ENCODE results near the gene MPEG1. TPM values are rescaled to one million over a fixed set of nuclear protein-coding genes. Genes with fewer than 3 reads are reported as not detected.

MPEG1 gene
- polyA plus RNA-seq, 2 of the 4 experiments (the other 2 are of a cell fraction), result not detected

DNA sequence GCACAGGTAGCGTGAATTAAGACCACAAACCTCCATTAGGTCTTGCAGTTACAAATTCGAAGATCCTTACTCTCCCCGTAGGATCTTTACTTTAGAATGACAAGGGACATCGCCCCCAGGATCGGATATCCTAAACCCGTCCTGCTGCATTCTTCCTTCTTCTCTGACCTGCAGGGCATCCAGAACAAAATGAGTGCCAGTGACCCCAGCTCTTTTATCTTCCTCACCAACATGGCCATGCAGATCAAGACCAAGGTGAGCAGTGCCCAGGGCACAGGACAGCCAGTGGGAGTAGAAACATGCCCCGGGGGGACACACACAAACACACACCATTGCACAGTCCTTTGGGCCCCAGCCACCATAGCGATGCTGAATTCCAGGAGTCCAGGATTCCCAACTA lies 42.6 kb upstream of the MPEG1 start:
- POLR2A ChIA-PET, result no interaction called here
- Histone ChIP-seq H3K4me1 (no peaks in the 10 kb centered on the region), H3K4me2 (no peak overlapping the region), H3K9me3 (no peaks in the 10 kb centered on the region), H3K4me3 (no peak overlapping the region), H3K27ac (no peak overlapping the region)
- WGBS (ENCODE audit: missing lambda C conversion rate), result 39% methylated on average over 8 of the region's 8 CpGs
- no peak for TF ChIP-seq RAD21 (conservative IDR thresholded peaks at IDR 0.05 in 1 of 2, IDR thresholded peaks at IDR 0.05 in 1 of 2)
- TF ChIP-seq, protein P1, sequence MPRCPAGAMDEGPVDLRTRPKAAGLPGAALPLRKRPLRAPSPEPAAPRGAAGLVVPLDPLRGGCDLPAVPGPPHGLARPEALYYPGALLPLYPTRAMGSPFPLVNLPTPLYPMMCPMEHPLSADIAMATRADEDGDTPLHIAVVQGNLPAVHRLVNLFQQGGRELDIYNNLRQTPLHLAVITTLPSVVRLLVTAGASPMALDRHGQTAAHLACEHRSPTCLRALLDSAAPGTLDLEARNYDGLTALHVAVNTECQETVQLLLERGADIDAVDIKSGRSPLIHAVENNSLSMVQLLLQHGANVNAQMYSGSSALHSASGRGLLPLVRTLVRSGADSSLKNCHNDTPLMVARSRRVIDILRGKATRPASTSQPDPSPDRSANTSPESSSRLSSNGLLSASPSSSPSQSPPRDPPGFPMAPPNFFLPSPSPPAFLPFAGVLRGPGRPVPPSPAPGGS (IDR thresholded peaks at IDR 0.05), result no peak
- no peak for TF ChIP-seq HEYL (CRISPR knock-in tag; IDR thresholded peaks at IDR 0.05)
- no peak for TF ChIP-seq CBX2 (IDR thresholded peaks at IDR 0.05; ENCODE audit: borderline replicate concordance, low read depth)
- TF ChIP-seq ZSCAN20 (CRISPR knock-in tag; IDR thresholded peaks at IDR 0.05), result no peak
- TF ChIP-seq, protein P2, sequence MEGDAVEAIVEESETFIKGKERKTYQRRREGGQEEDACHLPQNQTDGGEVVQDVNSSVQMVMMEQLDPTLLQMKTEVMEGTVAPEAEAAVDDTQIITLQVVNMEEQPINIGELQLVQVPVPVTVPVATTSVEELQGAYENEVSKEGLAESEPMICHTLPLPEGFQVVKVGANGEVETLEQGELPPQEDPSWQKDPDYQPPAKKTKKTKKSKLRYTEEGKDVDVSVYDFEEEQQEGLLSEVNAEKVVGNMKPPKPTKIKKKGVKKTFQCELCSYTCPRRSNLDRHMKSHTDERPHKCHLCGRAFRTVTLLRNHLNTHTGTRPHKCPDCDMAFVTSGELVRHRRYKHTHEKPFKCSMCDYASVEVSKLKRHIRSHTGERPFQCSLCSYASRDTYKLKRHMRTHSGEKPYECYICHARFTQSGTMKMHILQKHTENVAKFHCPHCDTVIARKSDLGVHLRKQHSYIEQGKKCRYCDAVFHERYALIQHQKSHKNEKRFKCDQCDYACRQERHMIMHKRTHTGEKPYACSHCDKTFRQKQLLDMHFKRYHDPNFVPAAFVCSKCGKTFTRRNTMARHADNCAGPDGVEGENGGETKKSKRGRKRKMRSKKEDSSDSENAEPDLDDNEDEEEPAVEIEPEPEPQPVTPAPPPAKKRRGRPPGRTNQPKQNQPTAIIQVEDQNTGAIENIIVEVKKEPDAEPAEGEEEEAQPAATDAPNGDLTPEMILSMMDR (IDR thresholded peaks at IDR 0.05), result no peak
- no peak for TF ChIP-seq TFCP2L1 (CRISPR knock-in tag; IDR thresholded peaks at IDR 0.05)
- no peak for TF ChIP-seq JUNB (IDR thresholded peaks at IDR 0.05)
- no peak for DNase-seq (ENCODE audit: low read depth in 1 of 2, low spot score in 1 of 2)
- ATAC-seq, result no peak
- CTCF ChIA-PET, result no interaction called here
- no peak for FAIRE-seq

DNA sequence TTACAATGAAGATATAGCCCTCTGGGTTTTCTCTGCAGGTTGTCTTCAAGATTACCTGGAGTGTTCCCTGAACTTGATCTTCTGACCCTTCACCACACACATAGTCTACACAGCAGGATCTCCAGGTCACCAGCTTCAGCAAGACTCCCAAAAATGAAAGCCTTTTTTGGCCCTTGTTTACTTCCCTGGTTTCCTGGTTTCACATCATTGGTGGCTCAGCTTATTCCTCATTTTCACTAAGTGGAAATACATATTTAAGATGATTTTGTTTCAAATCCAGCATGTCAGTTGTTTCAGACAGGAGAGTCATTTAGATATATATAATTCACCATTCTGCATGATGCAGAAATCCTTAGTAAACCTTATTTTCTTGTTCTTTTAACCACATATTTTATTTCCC lies 41.6 kb upstream of the MPEG1 start:
- ATAC-seq (no peak), FAIRE-seq (no peak), DNase-seq (ENCODE audit: low read depth in 1 of 2, low spot score in 1 of 2) (no peak)
- no peaks in the 10 kb centered on the region for H3K4me1 ChIP-seq
- H3K4me3 ChIP-seq, result no peak overlapping the region
- POLR2A ChIA-PET, result no interaction called here
- H3K4me2 ChIP-seq, result no peak overlapping the region
- H3K27ac ChIP-seq, result no peak overlapping the region
- no peaks in the 10 kb centered on the region for H3K9me3 ChIP-seq
- CTCF ChIA-PET, result no interaction called here
- TF ChIP-seq NR3C1 (IDR thresholded peaks at IDR 0.05) (no peak), ZSCAN20 (CRISPR knock-in tag; IDR thresholded peaks at IDR 0.05) (no peak), ESRRA (IDR thresholded peaks at IDR 0.05; ENCODE audit: borderline replicate concordance, low read length) (no peak), MAZ (IDR thresholded peaks at IDR 0.05; ENCODE audit: borderline replicate concordance, low read depth, low read length) (no peak), JUN (IDR thresholded peaks at IDR 0.05) (no peak), CBX8 (IDR thresholded peaks at IDR 0.05) (no peak), TP53 (CRISPR knock-in tag; IDR thresholded peaks at IDR 0.05) (no peak), RAD21 (conservative IDR thresholded peaks at IDR 0.05 in 1 of 2, IDR thresholded peaks at IDR 0.05 in 1 of 2) (no peak), CHD2 (IDR thresholded peaks at IDR 0.05; ENCODE audit: low read length, partially characterized antibody) (no peak), CHD4 (IDR thresholded peaks at IDR 0.05; ENCODE audit: borderline replicate concordance) (no peak), SMC3 (IDR thresholded peaks at IDR 0.05) (no peak), RNF2 (IDR thresholded peaks at IDR 0.05; ENCODE audit: borderline replicate concordance, low read depth) (no peak), ZC3H11A (IDR thresholded peaks at IDR 0.05) (no peak), HOXB5 (CRISPR knock-in tag; IDR thresholded peaks at IDR 0.05) (no peak), TFCP2L1 (CRISPR knock-in tag; IDR thresholded peaks at IDR 0.05) (no peak), NPAS2 (CRISPR knock-in tag; IDR thresholded peaks at IDR 0.05; ENCODE audit: borderline replicate concordance) (no peak), HEYL (CRISPR knock-in tag; IDR thresholded peaks at IDR 0.05) (no peak), HOXA7 (CRISPR knock-in tag; IDR thresholded peaks at IDR 0.05) (no peak)
- TF ChIP-seq, protein P3, sequence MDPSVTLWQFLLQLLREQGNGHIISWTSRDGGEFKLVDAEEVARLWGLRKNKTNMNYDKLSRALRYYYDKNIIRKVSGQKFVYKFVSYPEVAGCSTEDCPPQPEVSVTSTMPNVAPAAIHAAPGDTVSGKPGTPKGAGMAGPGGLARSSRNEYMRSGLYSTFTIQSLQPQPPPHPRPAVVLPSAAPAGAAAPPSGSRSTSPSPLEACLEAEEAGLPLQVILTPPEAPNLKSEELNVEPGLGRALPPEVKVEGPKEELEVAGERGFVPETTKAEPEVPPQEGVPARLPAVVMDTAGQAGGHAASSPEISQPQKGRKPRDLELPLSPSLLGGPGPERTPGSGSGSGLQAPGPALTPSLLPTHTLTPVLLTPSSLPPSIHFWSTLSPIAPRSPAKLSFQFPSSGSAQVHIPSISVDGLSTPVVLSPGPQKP (IDR thresholded peaks at IDR 0.05; ENCODE audit: low read depth, low read length), result no peak
- TF ChIP-seq, protein P4, sequence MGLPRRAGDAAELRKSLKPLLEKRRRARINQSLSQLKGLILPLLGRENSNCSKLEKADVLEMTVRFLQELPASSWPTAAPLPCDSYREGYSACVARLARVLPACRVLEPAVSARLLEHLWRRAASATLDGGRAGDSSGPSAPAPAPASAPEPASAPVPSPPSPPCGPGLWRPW (IDR thresholded peaks at IDR 0.05), result no peak
